GM12892 (cell line): ENCODE measurements around the gene NR2C2AP.
"Not testable (repeated sequence)": the region's sequence is repeated elsewhere in the genome, so short reads cannot be mapped to it uniquely, and the experiment has no call there.

ENCODE experiments used
- DNase-seq: peaks from one replicate; pipeline ENCODE4 v3.0.0; 2011; ENCODE audit not compliant: insufficient read length
- FAIRE-seq: peaks from 2 replicates; lab custom pipeline; 2011; peaks lifted over from hg19 to GRCh38; lab: Jason Lieb, UNC
- POLR2A ChIP-seq: IDR thresholded peaks from 2 replicates; pipeline ENCODE4 v1.6.1; 2011; ENCODE audit warnings: low read depth, low read length, control low read depth
- POLR2AphosphoS5 ChIP-seq: IDR thresholded peaks from 2 replicates; pipeline ENCODE4 v1.6.1; 2011; ENCODE audit warnings: low read depth, low read length, control low read depth
- TAF1 ChIP-seq: IDR thresholded peaks from 2 replicates; pipeline ENCODE4 v1.6.1; 2011; ENCODE audit warnings: low read depth, mild to moderate bottlenecking, control low read depth, low read length, borderline replicate concordance

Gene NR2C2AP

GRCh38 chr19:19193926-19194325 lies 9.3 kb downstream of the NR2C2AP start:
- DNase-seq = no peak
- TF ChIP-seq POLR2A (no peak), TAF1 (no peak)
- no peak for FAIRE-seq

GRCh38 chr19:19192910-19193423 lies 10.2 kb downstream of the NR2C2AP start:
- TF ChIP-seq POLR2AphosphoS5 = no peak
- no peak for TF ChIP-seq TAF1
- TF ChIP-seq POLR2A = peak; percentile 36; the same call in 1 of the 2 replicates
- FAIRE-seq (no peak), DNase-seq (no peak)

GRCh38 chr19:19192078-19192882 lies 10.9 kb downstream of the NR2C2AP start, which contains the start of the genes BORCS8 and RFXANK:
TSS of gene BORCS8 (minus strand) at chr19:19192152. CDS start at chr19:19192117, 35 bp downstream.
TSS of gene RFXANK (plus strand) at chr19:19192258. CDS start at chr19:19193947, 1,689 bp downstream.
- DNase-seq (peak; percentile 96), FAIRE-seq (peak; percentile 99)
- TF ChIP-seq TAF1 = peak; percentile 94
- TF ChIP-seq POLR2AphosphoS5 = peak; percentile 82; the same call in 1 of the 2 replicates
- TF ChIP-seq POLR2A = peak; percentile 78

GRCh38 chr19:19191768-19192077 lies 11.5 kb downstream of the NR2C2AP start:
- DNase-seq (no peak), FAIRE-seq (no peak)
- no peak for TF ChIP-seq POLR2AphosphoS5
- no peak for TF ChIP-seq POLR2A
- TF ChIP-seq TAF1 = no peak

- no peak for DNase-seq
- TF ChIP-seq TAF1 (no peak), POLR2AphosphoS5 (no peak), POLR2A (no peak)
- FAIRE-seq = no peak
Measured at GRCh38 chr19:19186742-19187141, 16.5 kb downstream of the NR2C2AP start.

- peak; percentile 48 for FAIRE-seq
- DNase-seq = no peak
- no peak for TF ChIP-seq POLR2A
Measured at GRCh38 chr19:19185853-19186740, 17.1 kb downstream of the NR2C2AP start.

GRCh38 chr19:19181488-19181998 lies 21.7 kb downstream of the NR2C2AP start:
- DNase-seq (no peak), FAIRE-seq (no peak)
- TF ChIP-seq POLR2A (no peak), TAF1 (no peak), POLR2AphosphoS5 (no peak)

- TF ChIP-seq TAF1 (no peak), POLR2AphosphoS5 (no peak), POLR2A (no peak)
- DNase-seq (no peak), FAIRE-seq (no peak)
Measured at GRCh38 chr19:19179548-19180441, 23.4 kb downstream of the NR2C2AP start.

GRCh38 chr19:19176950-19177349 lies 26.3 kb downstream of the NR2C2AP start:
- no peak for DNase-seq
- no peak for FAIRE-seq
- TF ChIP-seq POLR2AphosphoS5 (no peak), TAF1 (no peak), POLR2A (no peak)

GRCh38 chr19:19173243-19173642 lies 30.0 kb downstream of the NR2C2AP start:
- DNase-seq, FAIRE-seq: not testable (repeated sequence)

- no peak for TF ChIP-seq POLR2A
- no peak for TF ChIP-seq POLR2AphosphoS5
- DNase-seq = no peak
- no peak for FAIRE-seq
Measured at GRCh38 chr19:19171821-19172532, 31.2 kb downstream of the NR2C2AP start.
